ENCODE data around the gene CGB3. TPM values are rescaled to one million over a fixed set of nuclear protein-coding genes. Genes with fewer than 3 reads are reported as not detected.

Gene CGB3
- total and polyA plus RNA-seq, 2 donors from 2014 or later = not detected

GRCh38 chr19:49010453-49010852 lies 13.7 kb downstream of the CGB3 start:
- Histone ChIP-seq H3K4me1 (ENCODE audit: control insufficient read depth in 2 of 3, insufficient read depth in 2 of 3, low read depth in 1 of 3, low read length in 3 of 3) (no peaks in the 10 kb centered on the region), H3K36me3 (ENCODE audit: control insufficient read depth in 2 of 3, insufficient read depth in 3 of 3, low read length in 3 of 3) (peaks cover 0 to 20% (median 16%) of the 10 kb centered on the region in 3 donors), H3K27me3 (ENCODE audit: control insufficient read depth, insufficient read depth, low read length) (no peaks in the 10 kb centered on the region), H3K27ac (ENCODE audit: low read depth in 2 of 2, low read length in 2 of 2) (no peak overlapping the region), H3K9ac (ENCODE audit: low read length in 3 of 3) (no peak overlapping the region), H3K9me3 (ENCODE audit: control insufficient read depth in 2 of 3, insufficient read depth in 1 of 3, low read length in 3 of 3) (no peaks in the 10 kb centered on the region), H3K4me3 (ENCODE audit: low read length in 3 of 3) (no peak overlapping the region)
- DNase-seq (no peak), FAIRE-seq (no peak)
- TF ChIP-seq, protein P1, sequence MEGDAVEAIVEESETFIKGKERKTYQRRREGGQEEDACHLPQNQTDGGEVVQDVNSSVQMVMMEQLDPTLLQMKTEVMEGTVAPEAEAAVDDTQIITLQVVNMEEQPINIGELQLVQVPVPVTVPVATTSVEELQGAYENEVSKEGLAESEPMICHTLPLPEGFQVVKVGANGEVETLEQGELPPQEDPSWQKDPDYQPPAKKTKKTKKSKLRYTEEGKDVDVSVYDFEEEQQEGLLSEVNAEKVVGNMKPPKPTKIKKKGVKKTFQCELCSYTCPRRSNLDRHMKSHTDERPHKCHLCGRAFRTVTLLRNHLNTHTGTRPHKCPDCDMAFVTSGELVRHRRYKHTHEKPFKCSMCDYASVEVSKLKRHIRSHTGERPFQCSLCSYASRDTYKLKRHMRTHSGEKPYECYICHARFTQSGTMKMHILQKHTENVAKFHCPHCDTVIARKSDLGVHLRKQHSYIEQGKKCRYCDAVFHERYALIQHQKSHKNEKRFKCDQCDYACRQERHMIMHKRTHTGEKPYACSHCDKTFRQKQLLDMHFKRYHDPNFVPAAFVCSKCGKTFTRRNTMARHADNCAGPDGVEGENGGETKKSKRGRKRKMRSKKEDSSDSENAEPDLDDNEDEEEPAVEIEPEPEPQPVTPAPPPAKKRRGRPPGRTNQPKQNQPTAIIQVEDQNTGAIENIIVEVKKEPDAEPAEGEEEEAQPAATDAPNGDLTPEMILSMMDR (IDR thresholded peaks at IDR 0.05; ENCODE audit: borderline replicate concordance, extremely low read depth, insufficient read depth) = no peak
- intact Hi-C loops (cut with DNase I) = no loop called here

DNA sequence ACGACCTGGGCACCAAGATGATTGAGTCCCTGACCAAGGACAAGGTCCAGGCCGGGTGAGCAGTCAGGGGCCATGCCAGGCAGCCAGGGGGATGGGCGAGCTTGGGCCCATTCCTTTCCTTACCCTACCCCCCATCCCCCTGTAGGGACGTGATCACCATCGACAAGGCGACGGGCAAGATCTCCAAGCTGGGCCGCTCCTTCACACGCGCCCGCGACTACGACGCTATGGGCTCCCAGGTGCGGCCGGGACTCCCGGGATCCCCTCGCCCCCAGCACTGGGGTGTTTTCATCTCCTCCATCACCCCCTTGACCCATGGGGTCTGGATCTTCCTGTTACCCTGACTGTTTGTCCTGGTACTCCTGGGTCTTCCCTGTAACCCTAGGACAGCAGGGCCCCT lies 14.3 kb downstream of the CGB3 start:
- no peaks in the 10 kb centered on the region for H3K4me1 ChIP-seq (ENCODE audit: control insufficient read depth in 2 of 3, insufficient read depth in 2 of 3, low read depth in 1 of 3, low read length in 3 of 3)
- no peak overlapping the region for H3K4me3 ChIP-seq (ENCODE audit: low read length in 3 of 3)
- DNase-seq (no peak), FAIRE-seq (no peak)
- no peaks in the 10 kb centered on the region for H3K27me3 ChIP-seq (ENCODE audit: control insufficient read depth, insufficient read depth, low read length)
- H3K9me3 ChIP-seq (ENCODE audit: control insufficient read depth in 2 of 3, insufficient read depth in 1 of 3, low read length in 3 of 3) = no peaks in the 10 kb centered on the region
- peaks cover 0 to 25% (median 22%) of the 10 kb centered on the region in 3 donors for H3K36me3 ChIP-seq (ENCODE audit: control insufficient read depth in 2 of 3, insufficient read depth in 3 of 3, low read length in 3 of 3)
- intact Hi-C loops (cut with DNase I) = no loop called here
- TF ChIP-seq, protein P1 (IDR thresholded peaks at IDR 0.05; ENCODE audit: borderline replicate concordance, extremely low read depth, insufficient read depth) = no peak
- H3K9ac ChIP-seq (ENCODE audit: low read length in 3 of 3) = no peak overlapping the region
- H3K27ac ChIP-seq (ENCODE audit: low read depth in 2 of 2, low read length in 2 of 2) = no peak overlapping the region

DNA sequence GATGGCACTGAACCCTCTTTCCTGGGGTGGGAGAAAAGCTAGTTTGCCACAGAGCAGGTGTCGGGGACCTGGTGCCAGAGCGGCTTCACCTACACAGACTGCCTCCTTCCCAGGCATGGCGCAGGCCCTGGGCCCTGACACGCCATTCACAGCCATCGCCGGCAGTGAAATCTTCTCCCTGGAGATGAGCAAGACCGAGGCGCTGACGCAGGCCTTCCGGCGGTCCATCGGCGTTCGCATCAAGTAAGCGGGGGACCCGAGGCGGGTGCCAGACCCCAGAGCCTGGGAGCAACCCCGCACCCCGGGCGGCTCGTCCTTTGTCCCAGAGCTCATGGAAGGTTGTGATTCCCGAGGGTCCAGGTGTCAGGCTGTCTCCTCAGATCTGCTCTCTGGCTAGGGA lies 17.2 kb downstream of the CGB3 start:
- Histone ChIP-seq H3K9ac (ENCODE audit: low read length in 3 of 3) (no peak overlapping the region), H3K4me1 (ENCODE audit: control insufficient read depth in 2 of 3, insufficient read depth in 2 of 3, low read depth in 1 of 3, low read length in 3 of 3) (no peaks in the 10 kb centered on the region), H3K9me3 (ENCODE audit: control insufficient read depth in 2 of 3, insufficient read depth in 1 of 3, low read length in 3 of 3) (no peaks in the 10 kb centered on the region), H3K27me3 (ENCODE audit: control insufficient read depth, insufficient read depth, low read length) (no peaks in the 10 kb centered on the region), H3K27ac (ENCODE audit: low read depth in 2 of 2, low read length in 2 of 2) (no peak overlapping the region), H3K36me3 (ENCODE audit: control insufficient read depth in 2 of 3, insufficient read depth in 3 of 3, low read length in 3 of 3) (peaks cover 0 to 28% (median 27%) of the 10 kb centered on the region in 3 donors), H3K4me3 (ENCODE audit: low read length in 3 of 3) (no peak overlapping the region)
- no peak for FAIRE-seq
- TF ChIP-seq, protein P1 (IDR thresholded peaks at IDR 0.05; ENCODE audit: borderline replicate concordance, extremely low read depth, insufficient read depth) = no peak
- DNase-seq = no peak
- intact Hi-C loops (cut with DNase I) = no loop called here
